ENCODE data around the gene USP1.
A peak's percentile ranks its signal among the peaks of the same experiment; 100 is the strongest.

Gene USP1

DNA sequence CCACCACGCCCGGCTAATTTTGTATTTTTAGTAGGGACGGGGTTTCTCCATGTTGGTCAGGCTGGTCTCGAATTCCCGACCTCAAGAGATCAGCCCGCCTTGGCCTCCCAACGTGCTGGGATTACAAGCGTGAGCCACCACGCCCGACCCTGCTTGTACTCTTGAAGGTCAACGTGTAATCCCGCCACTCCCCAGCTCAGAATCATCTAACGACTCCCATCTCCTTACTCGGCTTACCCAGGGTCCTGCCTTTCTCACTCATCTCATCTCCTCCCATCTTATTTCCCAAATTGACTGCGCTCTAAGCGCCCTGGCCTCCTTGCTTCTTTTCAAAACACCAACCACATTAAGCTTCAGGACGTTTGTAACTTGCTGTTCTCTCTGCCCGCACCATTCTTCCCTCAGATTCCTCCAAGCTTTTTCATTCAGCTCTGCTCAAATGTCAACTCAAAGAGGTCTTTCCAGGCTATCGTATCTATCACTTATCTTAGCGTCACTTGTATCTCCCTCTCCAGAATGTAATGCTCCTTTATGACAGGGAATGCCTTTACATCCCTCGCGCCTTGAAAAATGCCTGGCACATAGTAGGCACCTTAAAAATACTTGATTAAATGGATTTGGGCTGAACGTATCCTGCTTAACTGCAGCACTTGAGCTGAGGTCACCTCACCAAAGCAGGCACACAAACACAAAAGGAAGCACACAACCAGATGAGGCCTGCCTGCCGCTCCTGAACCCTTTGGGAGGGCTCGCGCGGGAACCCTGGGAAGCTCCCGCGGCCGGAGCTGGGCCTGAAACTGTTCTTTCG lies 1.4 kb upstream of the USP1 start:
- H3K27me3 ChIP-seq (replicated peaks; ENCODE audit: control insufficient read depth, insufficient read depth, low read length) = no peaks in the 10 kb centered on the region
- DNase-seq (ENCODE audit: extremely low read depth, insufficient read length) = no peak
- H3K36me3 ChIP-seq (ENCODE audit: control insufficient read depth, insufficient read depth, low read length) = no peaks in the 10 kb centered on the region
- TF ChIP-seq, protein P1, sequence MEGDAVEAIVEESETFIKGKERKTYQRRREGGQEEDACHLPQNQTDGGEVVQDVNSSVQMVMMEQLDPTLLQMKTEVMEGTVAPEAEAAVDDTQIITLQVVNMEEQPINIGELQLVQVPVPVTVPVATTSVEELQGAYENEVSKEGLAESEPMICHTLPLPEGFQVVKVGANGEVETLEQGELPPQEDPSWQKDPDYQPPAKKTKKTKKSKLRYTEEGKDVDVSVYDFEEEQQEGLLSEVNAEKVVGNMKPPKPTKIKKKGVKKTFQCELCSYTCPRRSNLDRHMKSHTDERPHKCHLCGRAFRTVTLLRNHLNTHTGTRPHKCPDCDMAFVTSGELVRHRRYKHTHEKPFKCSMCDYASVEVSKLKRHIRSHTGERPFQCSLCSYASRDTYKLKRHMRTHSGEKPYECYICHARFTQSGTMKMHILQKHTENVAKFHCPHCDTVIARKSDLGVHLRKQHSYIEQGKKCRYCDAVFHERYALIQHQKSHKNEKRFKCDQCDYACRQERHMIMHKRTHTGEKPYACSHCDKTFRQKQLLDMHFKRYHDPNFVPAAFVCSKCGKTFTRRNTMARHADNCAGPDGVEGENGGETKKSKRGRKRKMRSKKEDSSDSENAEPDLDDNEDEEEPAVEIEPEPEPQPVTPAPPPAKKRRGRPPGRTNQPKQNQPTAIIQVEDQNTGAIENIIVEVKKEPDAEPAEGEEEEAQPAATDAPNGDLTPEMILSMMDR (IDR thresholded peaks at IDR 0.05; ENCODE audit: insufficient read depth, low read length, poor library complexity, severe bottlenecking) = no peak
- H3K4me3 ChIP-seq (replicated peaks; ENCODE audit: low read depth, low read length) = peak overlapping the region; percentile 86

DNA sequence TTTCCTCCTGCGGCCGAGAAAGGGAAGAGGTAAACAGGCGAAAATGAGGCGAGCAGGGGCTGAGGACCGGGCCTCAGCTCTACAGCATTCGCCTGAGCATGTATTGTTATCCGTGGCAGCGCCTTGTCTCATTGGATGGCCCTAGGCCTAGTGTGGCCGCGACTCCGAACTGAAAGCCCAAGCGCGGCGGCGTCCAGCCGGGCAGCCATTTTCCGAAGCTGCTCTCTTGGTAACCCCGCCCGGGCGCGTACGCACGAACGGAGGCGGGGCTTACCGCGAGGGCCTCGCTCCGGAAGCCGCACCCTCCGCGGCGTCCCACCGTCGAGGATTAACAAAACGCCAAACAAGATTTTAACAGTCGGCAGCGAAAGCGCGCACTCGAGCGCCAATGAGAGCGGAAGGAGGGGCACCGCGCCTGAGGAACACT lies 797 bp upstream of the USP1 start:
- no peaks in the 10 kb centered on the region for H3K36me3 ChIP-seq (ENCODE audit: control insufficient read depth, insufficient read depth, low read length)
- no peaks in the 10 kb centered on the region for H3K27me3 ChIP-seq (replicated peaks; ENCODE audit: control insufficient read depth, insufficient read depth, low read length)
- TF ChIP-seq, protein P1 (IDR thresholded peaks at IDR 0.05; ENCODE audit: insufficient read depth, low read length, poor library complexity, severe bottlenecking) = no peak
- peak overlapping the region; percentile 86 for H3K4me3 ChIP-seq (replicated peaks; ENCODE audit: low read depth, low read length)
- peak; percentile 99 for DNase-seq (ENCODE audit: extremely low read depth, insufficient read length)

DNA sequence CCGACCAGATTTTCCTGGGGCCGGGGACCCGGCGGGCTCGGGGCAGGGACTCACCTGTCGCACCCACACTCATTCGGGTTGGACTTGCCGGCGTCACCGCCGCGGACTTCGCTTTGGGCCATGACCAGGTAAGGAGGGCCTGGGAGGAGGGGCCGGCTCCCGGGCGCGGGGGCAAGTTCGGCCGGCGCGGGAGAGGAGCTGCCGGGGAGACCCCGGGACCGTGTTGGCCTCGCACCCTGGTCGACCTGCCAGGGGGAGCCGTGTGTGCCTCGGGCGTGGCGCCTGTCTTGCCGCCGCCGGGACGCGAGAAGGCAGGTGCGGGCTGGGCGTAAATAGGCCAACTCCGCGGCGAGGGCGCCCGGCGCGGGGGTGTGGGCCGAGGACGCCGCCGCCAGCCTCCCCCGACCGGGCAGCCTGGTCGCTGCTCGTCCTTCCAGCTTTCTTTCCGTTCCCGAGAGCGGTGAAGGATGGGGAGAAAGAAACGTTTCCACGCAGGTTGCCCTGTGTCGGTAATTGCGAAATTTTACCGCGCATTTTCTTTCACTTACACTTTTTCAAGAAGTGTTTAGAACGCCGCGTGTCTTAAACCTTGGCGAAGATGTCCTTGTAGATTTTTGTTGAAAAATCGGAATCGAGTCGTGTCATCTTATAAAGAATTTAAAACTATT lies 558 bp downstream of the USP1 start:
- Histone ChIP-seq H3K36me3 (ENCODE audit: control insufficient read depth, insufficient read depth, low read length) (peaks cover 2% of the 10 kb centered on the region), H3K4me3 (replicated peaks; ENCODE audit: low read depth, low read length) (peak overlapping the region; percentile 86), H3K27me3 (replicated peaks; ENCODE audit: control insufficient read depth, insufficient read depth, low read length) (no peaks in the 10 kb centered on the region)
- TF ChIP-seq, protein P1 (IDR thresholded peaks at IDR 0.05; ENCODE audit: insufficient read depth, low read length, poor library complexity, severe bottlenecking) = no peak
- DNase-seq (ENCODE audit: extremely low read depth, insufficient read length) = no peak

DNA sequence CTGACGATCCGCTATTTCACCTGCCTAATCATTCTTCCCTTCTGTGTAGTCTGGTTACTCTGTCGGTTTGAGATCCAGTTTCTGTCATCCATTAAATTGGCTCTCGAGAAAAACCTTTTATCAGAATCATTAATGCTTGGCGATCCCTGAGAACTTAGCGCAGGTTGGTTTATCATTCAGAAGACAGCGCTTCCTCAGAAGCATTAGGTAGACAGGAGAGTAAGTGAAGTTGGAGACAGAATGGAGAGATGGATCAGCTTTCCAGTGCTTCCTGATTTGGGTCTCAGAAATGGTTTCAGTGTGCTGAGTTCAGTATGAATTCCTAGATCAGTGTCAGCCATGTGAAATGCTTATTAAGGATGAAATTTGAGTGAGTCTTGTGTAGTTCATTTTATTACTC lies 1.3 kb downstream of the USP1 start:
- DNase-seq (ENCODE audit: extremely low read depth, insufficient read length) = no peak
- H3K36me3 ChIP-seq (ENCODE audit: control insufficient read depth, insufficient read depth, low read length) = peaks cover 3% of the 10 kb centered on the region
- TF ChIP-seq, protein P1 (IDR thresholded peaks at IDR 0.05; ENCODE audit: insufficient read depth, low read length, poor library complexity, severe bottlenecking) = no peak
- peak overlapping the region; percentile 86 for H3K4me3 ChIP-seq (replicated peaks; ENCODE audit: low read depth, low read length)
- no peaks in the 10 kb centered on the region for H3K27me3 ChIP-seq (replicated peaks; ENCODE audit: control insufficient read depth, insufficient read depth, low read length)

DNA sequence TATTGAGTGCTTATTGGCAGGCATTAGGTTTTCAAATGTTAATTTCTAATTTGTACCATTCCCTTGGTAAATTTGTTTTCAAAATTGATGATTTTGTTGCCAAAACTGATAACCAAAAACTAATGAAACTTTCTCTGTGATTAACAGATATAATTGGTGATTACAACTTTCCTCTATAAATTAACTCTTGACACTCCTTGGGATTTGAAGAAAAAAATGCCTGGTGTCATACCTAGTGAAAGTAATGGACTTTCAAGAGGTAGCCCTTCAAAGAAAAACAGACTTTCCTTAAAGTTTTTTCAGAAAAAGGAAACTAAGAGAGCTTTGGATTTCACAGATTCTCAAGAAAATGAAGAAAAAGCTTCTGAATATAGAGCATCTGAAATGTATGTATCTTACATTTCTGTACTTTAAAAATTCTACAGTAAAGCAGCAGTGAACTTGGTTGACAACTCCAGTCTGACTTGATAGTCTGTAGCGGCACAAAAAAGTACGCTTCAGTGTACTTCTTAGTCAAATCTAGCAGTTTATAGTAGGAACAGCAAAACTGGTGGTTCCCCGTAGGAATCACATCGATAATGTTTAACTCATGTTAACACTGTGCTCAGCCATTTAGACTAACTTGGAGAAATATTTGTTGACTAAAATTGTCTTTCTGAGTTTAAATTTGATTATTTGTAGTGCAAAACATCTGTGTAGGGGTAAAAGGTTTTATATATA lies 3.0 kb downstream of the USP1 start:
- H3K36me3 ChIP-seq (ENCODE audit: control insufficient read depth, insufficient read depth, low read length) = peaks cover 3% of the 10 kb centered on the region
- TF ChIP-seq, protein P1 (IDR thresholded peaks at IDR 0.05; ENCODE audit: insufficient read depth, low read length, poor library complexity, severe bottlenecking) = no peak
- peak overlapping the region; percentile 86 for H3K4me3 ChIP-seq (replicated peaks; ENCODE audit: low read depth, low read length)
- no peaks in the 10 kb centered on the region for H3K27me3 ChIP-seq (replicated peaks; ENCODE audit: control insufficient read depth, insufficient read depth, low read length)
- peak; percentile 26 for DNase-seq (ENCODE audit: extremely low read depth, insufficient read length)

All from GM06990 (cell line).